Omental fat pad (tissue), 4 donors: ENCODE results near the gene NEK5. TPM values are rescaled to one million over a fixed set of nuclear protein-coding genes. Genes with fewer than 3 reads are reported as not detected.

Source experiments
- ATAC-seq: fragments of 150-250 bp; one replicate; pipeline ENCODE4 v1.9.1; 2016; ENCODE audit warnings: mild to moderate bottlenecking, moderate library complexity; ENCODE audit not compliant: low FRiP score
- DNase-seq: peaks from one replicate; pipeline ENCODE4 v3.0.0-alpha.2; 2019; ENCODE audit warnings: low spot score
- CTCF ChIP-seq, 3 donors: fragments of 450-650 bp; IDR thresholded peaks; one replicate each; pipeline ENCODE4 v1.5.1; 2016 to 2017; ENCODE audit warnings: antibody characterized with exemption in 3 of 3, mild to moderate bottlenecking in 3 of 3, moderate library complexity in 2 of 3
- total RNA-seq, 4 donors: library from RNA; depleted of rRNA; stranded (reverse); fragments of >200 nt; gene quantifications; one replicate each; pipeline ENCODE4 v1.1.0, GENCODE V29; 2016

The NEK5 gene
- total RNA-seq, 4 donors from 2014 or later: 0.32 to 2.5 (median 0.52) TPM

- no peak for TF ChIP-seq CTCF (IDR thresholded peaks at IDR 0.05)
- no peak for ATAC-seq
- DNase-seq: no peak
Observed at GRCh38 chr13:52025475-52026245, 103.2 kb downstream of the NEK5 start.

GRCh38 chr13:52024481-52024880 lies 104.4 kb downstream of the NEK5 start, which contains the start of gene UTP14C:
TSS of gene UTP14C (plus strand) at chr13:52024691. CDS start at chr13:52028805, 4,114 bp downstream.
- no peak for TF ChIP-seq CTCF (IDR thresholded peaks at IDR 0.05)
- no peak for DNase-seq
- no peak for ATAC-seq

GRCh38 chr13:52022356-52022755 lies 106.5 kb downstream of the NEK5 start:
- no peak for DNase-seq
- ATAC-seq: no peak
- TF ChIP-seq CTCF (IDR thresholded peaks at IDR 0.05): no peak

GRCh38 chr13:52020191-52020590 lies 108.7 kb downstream of the NEK5 start:
- ATAC-seq: no peak
- DNase-seq: no peak
- TF ChIP-seq CTCF (IDR thresholded peaks at IDR 0.05): no peak

- ATAC-seq (no peak), DNase-seq (no peak)
Observed at GRCh38 chr13:52016296-52016695, 112.6 kb downstream of the NEK5 start.

GRCh38 chr13:52012512-52012836 lies 116.4 kb downstream of the NEK5 start:
- ATAC-seq (no peak), DNase-seq (no peak)
- TF ChIP-seq CTCF (IDR thresholded peaks at IDR 0.05): no peak

More at GRCh38 chr13:52016296-52016695, 112.6 kb downstream of the NEK5 start:
- no peak for TF ChIP-seq CTCF (IDR thresholded peaks at IDR 0.05)
